Common myeloid progenitor, CD34-positive (primary cell): ENCODE results near the gene ERMARD.

Experiments used
- CTCF ChIA-PET: fragments of 350-600 bp; sonication (Branson Sonifier 250); formaldehyde crosslinking; loops from one replicate; lab custom pipeline; 2021; ENCODE audit warnings: antibody characterized with exemption; lab: Charles Lee
- POLR2A ChIA-PET: fragments of 350-600 bp; sonication (Branson Sonifier 250); formaldehyde crosslinking; loops from one replicate; lab custom pipeline; 2021; ENCODE audit warnings: antibody characterized with exemption; lab: Charles Lee
- DNase-seq, 3 donors: peaks; one replicate each; pipeline versions ENCODE4 v3.0.0 to v3.0.0-alpha.2; 2013
- H3K27ac ChIP-seq, 2 experiments: 1 replicate in 1 of 2; 2 replicates in 1 of 2; pipeline ENCODE4 v1.7.0; 2013; ENCODE audit warnings: inconsistent platforms in 2 of 2, low read length in 2 of 2, mild to moderate bottlenecking in 2 of 2, low read depth in 1 of 2, moderate library complexity in 1 of 2; ENCODE audit not compliant: severe bottlenecking in 2 of 2, insufficient read depth in 1 of 2, poor library complexity in 1 of 2
- H3K27me3 ChIP-seq, 5 experiments: replicated peaks in 2 of 5; 1 replicate in 3 of 5; 2 replicates in 2 of 5; pipeline versions ENCODE4 v1.6.1 to v1.7.0; 2013; ENCODE audit warnings: low read length in 4 of 5, mild to moderate bottlenecking in 2 of 5, moderate library complexity in 2 of 5, inconsistent platforms in 1 of 5; ENCODE audit not compliant: insufficient read depth in 5 of 5, control insufficient read depth in 4 of 5
- H3K36me3 ChIP-seq, 4 experiments: 1 replicate in 2 of 4; 2 replicates in 2 of 4; pipeline versions ENCODE4 v1.6.1 to v1.7.0; 2013; ENCODE audit warnings: low read length in 3 of 4, control low read depth in 1 of 4, mild to moderate bottlenecking in 1 of 4; ENCODE audit not compliant: control insufficient read depth in 4 of 4, insufficient read depth in 4 of 4
- H3K4me1 ChIP-seq, 4 experiments: 1 replicate in 3 of 4; 2 replicates in 1 of 4; pipeline versions ENCODE4 v1.6.1 to v1.7.1; 2013; ENCODE audit warnings: low read length in 3 of 4, mild to moderate bottlenecking in 3 of 4, control low read depth in 1 of 4, inconsistent platforms in 1 of 4, moderate library complexity in 1 of 4; ENCODE audit not compliant: control insufficient read depth in 4 of 4, insufficient read depth in 4 of 4; ENCODE audit errors: control extremely low read depth in 1 of 4
- H3K4me3 ChIP-seq, 7 experiments: 1 replicate in 4 of 7; 2 replicates in 3 of 7; pipeline versions ENCODE4 v1.5.1 to v1.7.0; 2013; ENCODE audit warnings: mild to moderate bottlenecking in 7 of 7, low read length in 6 of 7, moderate library complexity in 6 of 7, inconsistent platforms in 2 of 7, low read depth in 2 of 7, control low read depth in 1 of 7; ENCODE audit not compliant: insufficient read depth in 4 of 7, control insufficient read depth in 1 of 7; ENCODE audit errors: extremely low read depth in 1 of 7
- H3K9me3 ChIP-seq, 5 experiments: 1 replicate in 4 of 5; 2 replicates in 1 of 5; pipeline versions ENCODE4 v1.6.1 to v1.7.1; 2013; ENCODE audit warnings: low read length in 4 of 5, mild to moderate bottlenecking in 2 of 5, inconsistent platforms in 1 of 5, low read depth in 1 of 5, moderate library complexity in 1 of 5; ENCODE audit not compliant: control insufficient read depth in 4 of 5, insufficient read depth in 2 of 5; ENCODE audit errors: control extremely low read depth in 1 of 5
- WGBS: methylation state at CpG from one replicate; pipeline ENCODE4 v1.1.5; 2013; ENCODE audit not compliant: insufficient coverage; 5-methylcytosine and 5-hydroxymethylcytosine counted together

ERMARD gene

GRCh38 chr6:169775321-169775720, 23.9 kb downstream of the ERMARD start:
- ChIA-PET POLR2A (no interaction called here), CTCF (no interaction called here)
- WGBS = 97% methylated on average over 10 of the region's 10 CpGs
- Histone ChIP-seq H3K27ac (no peak overlapping the region), H3K27me3 (no peaks in the 10 kb centered on the region), H3K36me3 (peaks cover 27 to 53% (median 39%) of the 10 kb centered on the region in 4 experiments), H3K4me1 (no peaks in the 10 kb centered on the region), H3K9me3 (no peaks in the 10 kb centered on the region), H3K4me3 (no peak overlapping the region)
- DNase-seq = no peak

- Histone ChIP-seq H3K36me3 (peaks cover 27 to 59% (median 45%) of the 10 kb centered on the region in 4 experiments), H3K9me3 (peaks cover 0 to 4% (median 0%) of the 10 kb centered on the region in 5 experiments), H3K27ac (no peak overlapping the region), H3K4me3 (no peak overlapping the region), H3K4me1 (no peaks in the 10 kb centered on the region), H3K27me3 (no peaks in the 10 kb centered on the region)
- no peak for DNase-seq
- WGBS = 98% methylated on average over 13 of the region's 13 CpGs
- POLR2A ChIA-PET = no interaction called here
- CTCF ChIA-PET = interaction anchor here (1.9 kb wide), 1 partner anchor 14 kb away, joined by 6 read pairs; no protein-coding TSS in a partner anchor
Observed at GRCh38 chr6:169776379-169776778, 25.0 kb downstream of the ERMARD start.

GRCh38 chr6:169777896-169778295, 26.5 kb downstream of the ERMARD start:
- peaks cover 0 to 4% (median 0%) of the 10 kb centered on the region in 5 experiments for H3K9me3 ChIP-seq
- no peak overlapping the region for H3K27ac ChIP-seq
- POLR2A ChIA-PET = no interaction called here
- no peak overlapping the region for H3K4me3 ChIP-seq
- H3K4me1 ChIP-seq = no peaks in the 10 kb centered on the region
- 100% methylated on average over 3 of the region's 12 CpGs for WGBS
- DNase-seq = no peak
- H3K36me3 ChIP-seq = peaks cover 22 to 54% (median 42%) of the 10 kb centered on the region in 4 experiments
- CTCF ChIA-PET = interaction anchor here (1.9 kb wide), 1 partner anchor 12 kb away, joined by 6 read pairs; no protein-coding TSS in a partner anchor
- H3K27me3 ChIP-seq = no peaks in the 10 kb centered on the region

- peaks cover 20 to 55% (median 39%) of the 10 kb centered on the region in 4 experiments for H3K36me3 ChIP-seq
- H3K27ac ChIP-seq = no peak overlapping the region
- no peak overlapping the region for H3K4me3 ChIP-seq
- no peak for DNase-seq
- POLR2A ChIA-PET = no interaction called here
- H3K27me3 ChIP-seq = no peaks in the 10 kb centered on the region
- H3K4me1 ChIP-seq = no peaks in the 10 kb centered on the region
- peaks cover 0 to 4% (median 0%) of the 10 kb centered on the region in 5 experiments for H3K9me3 ChIP-seq
- 100% methylated on average over 9 of the region's 12 CpGs for WGBS
- CTCF ChIA-PET = interaction anchor here (1.9 kb wide), 1 partner anchor 12 kb away, joined by 6 read pairs; no protein-coding TSS in a partner anchor
Observed at GRCh38 chr6:169778646-169779045, 27.2 kb downstream of the ERMARD start.

GRCh38 chr6:169779092-169779815, 27.8 kb downstream of the ERMARD start:
- Histone ChIP-seq H3K36me3 (peaks cover 20 to 54% (median 38%) of the 10 kb centered on the region in 4 experiments), H3K4me1 (no peaks in the 10 kb centered on the region), H3K27me3 (no peaks in the 10 kb centered on the region), H3K4me3 (no peak overlapping the region), H3K9me3 (peaks cover 0 to 4% (median 0%) of the 10 kb centered on the region in 5 experiments), H3K27ac (no peak overlapping the region)
- ChIA-PET POLR2A (no interaction called here), CTCF (interaction anchor here (1.3 to 1.4 kb wide), 2 partner anchors 9 to 20 kb away, joined by 3 to 4 read pairs; no protein-coding TSS in a partner anchor)
- no peak for DNase-seq
- WGBS = 100% methylated on average over 6 of the region's 8 CpGs

- Histone ChIP-seq H3K9me3 (peaks cover 0 to 4% (median 0%) of the 10 kb centered on the region in 5 experiments), H3K36me3 (peaks cover 17 to 49% (median 38%) of the 10 kb centered on the region in 4 experiments), H3K27ac (no peak overlapping the region), H3K4me1 (no peaks in the 10 kb centered on the region), H3K27me3 (no peaks in the 10 kb centered on the region), H3K4me3 (no peak overlapping the region)
- ChIA-PET CTCF (interaction anchor here (1.3 to 1.4 kb wide), 2 partner anchors 10 to 19 kb away, joined by 3 to 4 read pairs; no protein-coding TSS in a partner anchor), POLR2A (no interaction called here)
- no peak for DNase-seq
- 78% methylated on average over 3 of the region's 5 CpGs for WGBS
Observed at GRCh38 chr6:169779896-169780295, 28.5 kb downstream of the ERMARD start.

- Histone ChIP-seq H3K27me3 (no peaks in the 10 kb centered on the region), H3K9me3 (peaks cover 0 to 4% (median 0%) of the 10 kb centered on the region in 5 experiments), H3K4me3 (no peak overlapping the region), H3K4me1 (no peaks in the 10 kb centered on the region), H3K36me3 (peaks cover 17 to 49% (median 38%) of the 10 kb centered on the region in 4 experiments), H3K27ac (no peak overlapping the region)
- ChIA-PET POLR2A (no interaction called here), CTCF (interaction anchor here (0.9 to 1.4 kb wide), 2 partner anchors 9 to 10 kb away, joined by 3 to 4 read pairs; no protein-coding TSS in a partner anchor)
- 100% methylated on average over 7 of the region's 11 CpGs for WGBS
- DNase-seq = no peak
Observed at GRCh38 chr6:169780571-169781091, 29.2 kb downstream of the ERMARD start.
